ENCODE results near the gene PSME4.
"Not testable (repeated sequence)": the region's sequence is repeated elsewhere in the genome, so short reads cannot be mapped to it uniquely, and the experiment has no call there.

The PSME4 gene

GRCh38 chr2:53886406-53887280, 84.2 kb downstream of the PSME4 start:
- DNase-seq (ENCODE audit: low read depth in 2 of 2) = no peak

GRCh38 chr2:53884883-53885282, 85.9 kb downstream of the PSME4 start:
- no peak for DNase-seq (ENCODE audit: low read depth in 2 of 2)

DNA sequence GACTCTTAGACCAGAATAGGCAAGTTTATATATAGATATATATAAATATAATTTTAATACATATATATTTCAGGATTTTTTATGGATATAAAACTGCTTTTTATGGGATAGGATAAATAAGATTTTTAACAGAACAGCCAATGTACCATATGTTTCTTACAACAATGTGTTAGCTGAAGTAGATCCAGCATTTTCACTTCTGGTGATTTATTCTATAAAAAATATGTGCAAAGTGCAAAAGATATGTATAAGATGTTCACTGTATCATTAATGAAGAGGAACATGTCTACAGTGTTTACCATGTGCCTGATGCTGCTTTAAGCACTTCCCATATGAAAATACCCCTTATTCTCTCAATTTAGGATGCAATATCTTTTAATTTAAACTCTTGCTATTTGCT, 88.8 kb downstream of the PSME4 start:
- no peak for DNase-seq (ENCODE audit: low read depth in 2 of 2)

- no peak for DNase-seq (ENCODE audit: low read depth in 2 of 2)
These were observed 89.4 kb downstream of the PSME4 start for GRCh38 chr2:53881360-53881759.

DNA sequence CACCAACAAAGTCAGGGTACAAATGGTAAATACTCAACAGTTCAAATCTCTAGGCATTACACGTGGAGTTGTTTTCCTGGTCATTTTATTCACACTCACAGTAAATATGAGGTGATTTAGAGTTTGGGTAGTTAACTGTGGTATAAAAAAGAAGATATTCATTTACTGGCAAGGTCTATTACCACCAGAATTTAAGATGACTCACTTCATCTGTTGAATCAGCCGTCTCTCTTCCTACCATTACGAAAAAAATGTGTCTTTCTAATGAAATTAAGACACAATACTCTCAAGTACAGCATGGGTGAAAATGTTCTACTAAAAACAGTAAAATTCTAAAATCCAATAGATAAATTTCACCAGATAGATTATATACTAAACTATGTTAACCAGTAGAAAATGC, 90.0 kb downstream of the PSME4 start:
- DNase-seq (ENCODE audit: low read depth in 2 of 2) = no peak

DNA sequence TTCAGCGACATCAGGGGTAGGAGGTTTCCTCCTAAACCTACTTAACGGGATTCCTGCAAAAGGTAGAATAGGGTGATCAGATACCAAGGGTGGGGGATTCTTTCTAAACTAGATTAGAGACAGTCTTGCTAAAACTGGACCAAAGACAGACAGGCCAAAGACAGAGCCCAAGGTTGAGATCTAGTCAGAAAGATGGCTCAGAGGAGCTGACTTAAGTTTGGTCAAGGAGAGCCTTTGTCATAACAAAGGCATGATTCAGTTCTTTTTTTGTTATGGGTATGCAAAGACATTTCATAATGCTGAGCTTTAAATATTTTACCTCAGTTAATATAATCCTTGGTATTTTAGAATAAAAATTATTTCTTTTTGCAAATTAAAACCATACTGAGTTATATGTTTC, 93.2 kb downstream of the PSME4 start:
- DNase-seq (ENCODE audit: low read depth in 2 of 2) = no peak

- no peak for DNase-seq (ENCODE audit: low read depth in 2 of 2)
These were observed 93.7 kb downstream of the PSME4 start for GRCh38 chr2:53877112-53877511.

DNA sequence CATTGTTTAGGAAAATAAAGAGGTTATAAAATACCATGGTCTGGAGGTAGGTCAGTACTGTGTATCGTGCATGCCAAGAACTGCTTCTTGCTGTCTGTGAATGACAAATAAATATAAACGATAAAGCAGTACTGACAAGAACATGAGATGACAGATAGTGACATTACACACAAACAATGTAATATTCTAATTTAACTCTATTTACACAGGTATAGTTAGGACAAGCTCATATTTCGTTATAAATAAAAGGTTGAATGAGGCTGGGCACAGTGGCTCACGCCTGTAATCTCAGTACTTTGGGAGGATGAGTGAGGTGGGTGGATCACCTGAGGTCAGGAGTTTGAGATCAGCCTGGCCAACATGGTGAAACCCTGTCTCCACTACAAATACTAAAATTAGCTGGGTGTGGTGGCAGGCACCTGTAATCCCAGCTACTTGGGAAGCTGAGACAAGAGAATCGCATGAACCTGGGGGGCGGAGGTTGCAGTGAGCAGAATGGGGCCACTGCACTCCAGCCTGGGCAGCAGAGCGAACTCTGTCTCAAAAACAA, 96.3 kb downstream of the PSME4 start:
- DNase-seq (ENCODE audit: low read depth in 2 of 2) = no peak

- no peak for DNase-seq (ENCODE audit: low read depth in 2 of 2)
These were observed 103.0 kb downstream of the PSME4 start for GRCh38 chr2:53867773-53868172.

- DNase-seq (ENCODE audit: low read depth in 2 of 2) = no peak
These were observed 103.6 kb downstream of the PSME4 start for GRCh38 chr2:53867169-53867568.

DNA sequence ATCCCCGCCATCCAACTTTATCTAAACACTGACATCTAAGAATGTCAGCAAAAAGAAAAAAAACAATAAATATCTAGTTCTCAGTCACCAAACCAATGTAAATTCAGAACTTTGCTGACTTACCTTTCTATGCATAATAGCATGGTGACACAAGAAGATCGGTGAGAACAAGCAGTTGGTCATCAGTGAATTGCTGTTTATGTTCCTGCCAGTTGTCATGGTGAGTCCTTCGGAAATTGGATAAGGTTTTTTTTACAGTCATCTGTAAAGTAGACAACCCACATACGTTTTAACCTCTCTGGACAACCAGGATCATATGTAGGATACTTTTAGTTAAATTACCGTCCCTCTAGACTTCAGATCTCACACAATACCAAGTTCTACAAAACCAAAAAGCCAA, 104.8 kb downstream of the PSME4 start:
- DNase-seq (ENCODE audit: low read depth in 2 of 2) = no peak

DNA sequence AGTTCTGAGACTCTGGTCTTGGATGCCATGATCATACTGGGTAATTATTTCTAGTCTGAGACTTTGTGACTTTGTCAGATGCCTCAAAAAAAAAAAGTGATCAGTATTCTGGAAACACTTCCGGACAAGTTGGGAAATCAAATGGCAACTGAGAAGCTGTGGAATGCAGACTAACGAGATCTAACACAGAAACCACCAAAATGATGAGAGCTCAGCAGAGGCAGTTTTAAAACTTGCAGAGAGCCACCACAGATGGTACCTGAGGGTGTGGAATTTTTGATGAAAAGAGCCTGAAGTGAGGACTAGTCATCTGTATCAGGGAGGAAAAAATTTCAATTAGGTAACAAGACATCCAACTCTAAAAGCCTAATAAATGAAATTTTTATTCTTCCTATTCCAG, 105.5 kb downstream of the PSME4 start:
- DNase-seq (ENCODE audit: low read depth in 2 of 2) = no peak

DNA sequence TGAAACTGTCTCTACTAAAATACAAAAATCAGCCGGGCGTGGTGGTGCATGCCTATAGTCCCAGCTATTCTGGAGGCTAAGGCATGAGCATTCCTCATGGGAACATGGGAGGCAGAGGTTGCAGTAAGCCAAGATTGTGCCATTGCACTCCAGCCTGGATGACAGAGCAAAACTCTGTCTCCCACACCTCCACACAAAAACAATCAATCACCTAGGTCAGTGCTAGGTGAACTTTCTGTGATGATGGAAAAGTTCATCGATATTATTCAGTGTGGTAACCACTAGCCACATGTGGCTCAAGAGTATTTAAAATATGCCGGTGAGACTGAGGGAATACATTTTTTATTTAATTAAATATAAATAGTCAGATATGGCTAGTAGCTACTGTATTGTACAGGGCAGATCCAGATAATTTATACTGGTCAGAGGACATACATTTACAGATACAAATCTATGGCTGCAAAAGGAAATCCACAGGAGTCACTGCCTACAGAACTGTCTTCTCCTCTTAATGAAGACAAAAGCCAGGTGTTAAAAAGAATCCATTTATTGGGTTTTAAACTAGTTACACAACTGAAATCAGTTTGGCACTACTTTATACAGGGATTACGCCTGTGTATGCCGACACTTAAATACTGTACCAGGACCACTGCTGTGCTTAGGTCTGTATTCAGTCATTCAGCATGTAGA, 107.1 kb downstream of the PSME4 start:
- no peak for DNase-seq (ENCODE audit: low read depth in 2 of 2)

- DNase-seq (ENCODE audit: low read depth in 2 of 2) = no peak
These were observed 109.0 kb downstream of the PSME4 start for GRCh38 chr2:53861824-53862223.

DNA sequence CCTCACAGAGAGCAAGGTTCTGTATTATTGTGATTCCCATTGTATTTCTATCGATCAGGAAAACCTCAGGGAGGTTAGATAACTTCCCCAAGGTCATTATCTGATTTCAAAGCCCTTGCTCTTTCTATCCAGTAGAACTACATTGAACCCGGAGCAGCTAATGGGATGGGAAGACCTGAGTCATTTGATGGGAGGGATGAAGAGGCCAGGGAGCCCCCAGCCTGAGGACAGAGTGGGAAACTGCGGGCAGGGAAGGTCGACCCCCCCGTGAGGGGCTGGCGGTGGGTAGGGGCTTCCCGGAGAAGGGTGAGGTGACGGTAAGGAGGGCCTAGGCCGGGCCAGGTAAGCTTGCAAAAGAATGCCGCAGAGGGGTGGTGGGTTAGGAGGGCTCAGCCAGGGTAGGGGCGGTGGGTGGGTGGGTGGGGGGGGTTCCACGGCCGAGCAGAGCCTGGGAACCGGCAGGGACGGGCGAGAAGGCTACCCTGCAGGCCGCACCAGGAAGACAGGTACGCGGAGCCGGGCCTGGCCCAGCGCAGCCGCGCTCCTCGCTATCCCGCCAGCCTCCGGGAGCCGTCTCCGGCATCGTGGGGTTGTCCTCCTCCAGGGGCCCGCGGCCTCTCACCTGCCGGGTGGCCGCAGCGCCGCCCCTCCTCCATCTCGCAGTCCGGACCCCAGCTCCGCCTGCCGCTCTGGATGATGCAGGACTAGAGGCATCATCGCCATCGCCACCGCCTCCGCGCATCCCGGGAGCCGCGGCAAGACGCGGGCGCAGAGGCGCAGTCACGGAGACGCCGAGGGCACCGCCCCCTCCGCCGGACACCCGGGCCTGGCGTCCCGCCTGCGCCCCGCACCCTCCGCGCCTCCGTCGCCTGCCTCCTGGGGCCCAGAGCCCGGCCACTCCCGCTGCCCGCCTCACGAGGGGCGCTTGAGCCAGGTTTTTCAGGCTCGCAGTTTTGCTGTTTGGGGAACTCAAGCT, 111.3 kb downstream of the PSME4 start, which contains the start of gene GPR75:
Gene GPR75 (minus strand): TSS at position 762 of the 976 bp plus-strand sequence. CDS start 5,211 bp downstream, outside the sequence.
- DNase-seq (ENCODE audit: low read depth in 2 of 2) = no peak

GRCh38 chr2:53856272-53856671, 114.5 kb downstream of the PSME4 start:
- DNase-seq (ENCODE audit: low read depth in 2 of 2) = no peak

GRCh38 chr2:53854678-53855077, 116.1 kb downstream of the PSME4 start:
- no peak for DNase-seq (ENCODE audit: low read depth in 2 of 2)

GRCh38 chr2:53852532-53852931, 118.3 kb downstream of the PSME4 start:
- no peak for DNase-seq (ENCODE audit: low read depth in 2 of 2)

DNA sequence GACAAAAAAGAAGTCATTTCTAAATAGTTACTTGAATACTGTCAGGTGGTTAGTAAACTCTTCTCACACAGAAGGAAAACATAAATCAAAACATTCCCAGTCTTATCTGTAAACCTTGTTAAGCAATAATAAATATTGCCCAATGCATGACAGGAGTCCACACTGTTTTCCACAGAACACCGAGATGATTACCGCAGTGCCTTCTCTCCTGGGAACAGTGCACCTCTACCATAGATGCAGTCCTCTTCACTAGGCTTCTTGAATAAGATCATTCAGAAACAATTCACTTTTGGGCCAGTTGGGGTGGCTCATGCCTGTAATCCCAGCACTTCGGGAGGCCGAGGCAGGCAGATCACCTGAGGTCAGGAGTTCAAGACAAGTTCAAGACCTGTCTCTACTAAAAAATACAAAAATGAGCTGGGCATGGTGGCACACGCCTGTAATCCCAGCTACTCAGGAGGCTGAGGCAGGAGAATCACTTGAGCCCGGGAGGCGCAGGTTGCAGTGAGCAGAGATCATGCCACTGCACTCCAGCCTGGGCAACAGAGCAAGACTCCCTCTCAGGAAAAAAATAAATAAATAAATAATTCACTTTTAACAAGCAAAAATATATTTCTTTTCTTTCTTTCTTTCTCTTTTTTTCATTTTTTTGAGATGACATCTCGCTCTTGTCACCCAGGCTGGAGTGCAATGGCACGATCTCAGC, 119.6 kb downstream of the PSME4 start:
- DNase-seq (ENCODE audit: low read depth in 2 of 2) = not testable (repeated sequence)

DNA sequence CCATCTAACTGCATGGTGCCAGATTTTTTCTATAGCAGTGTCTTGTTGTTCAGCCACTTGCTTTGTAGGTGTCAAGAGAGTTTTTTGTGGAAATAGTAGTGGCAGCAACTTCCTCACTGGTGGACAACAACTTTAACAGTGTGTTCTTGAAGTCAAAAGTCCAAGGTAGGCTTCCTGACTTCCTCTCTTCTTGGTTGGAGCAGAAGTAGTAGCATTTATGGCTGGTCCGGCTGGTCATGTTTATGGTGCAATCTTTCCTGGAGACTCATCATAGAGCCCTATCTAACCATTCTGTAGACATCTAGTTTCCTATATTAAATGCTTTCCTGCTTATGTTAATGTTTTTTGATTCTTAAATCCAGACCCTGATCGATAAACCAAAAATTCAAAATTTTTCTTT, 122.7 kb downstream of the PSME4 start:
- no peak for DNase-seq (ENCODE audit: low read depth in 2 of 2)

DNA sequence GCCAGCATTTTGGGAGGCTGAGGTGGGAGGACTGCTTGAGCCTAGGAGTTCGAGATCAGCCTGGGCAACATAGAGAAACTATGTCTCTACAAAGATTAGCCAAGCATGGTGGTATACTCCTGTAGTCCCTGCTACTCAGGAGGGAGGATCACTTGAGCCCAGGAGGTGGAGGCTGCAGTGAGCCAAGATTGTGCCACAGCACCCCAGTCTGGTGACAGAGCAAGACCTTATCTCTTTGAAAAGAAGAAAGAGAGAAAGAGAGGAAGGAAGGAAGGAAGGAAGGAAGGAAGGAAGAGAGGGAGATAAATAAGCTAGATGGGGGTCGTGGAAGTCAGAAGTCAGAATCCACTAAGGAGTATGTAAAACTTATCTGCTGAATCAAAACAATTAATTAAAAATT, 127.2 kb downstream of the PSME4 start:
- no peak for DNase-seq (ENCODE audit: low read depth in 2 of 2)

Data from stimulated activated CD4-positive, alpha-beta T cell treated with anti-CD3 and anti-CD28 coated beads, Interleukin-15, amount 100 ng/mL, for 48 hours (primary cell).